Colonic mucosa (tissue), 4 donors: ENCODE data around the gene TMEM132C. TPM values are rescaled to one million over a fixed set of nuclear protein-coding genes. Genes with fewer than 3 reads are reported as not detected.

Source experiments
- DNase-seq: peaks from one replicate; pipeline ENCODE4 v3.0.0-alpha.2; 2020
- H3K27ac ChIP-seq: fragments of 200-600 bp; one replicate; pipeline ENCODE4 v1.8.0; 2021
- H3K27me3 ChIP-seq: fragments of 200-600 bp; one replicate; pipeline ENCODE4 v1.8.0; 2021
- H3K36me3 ChIP-seq: fragments of 200-600 bp; one replicate; pipeline ENCODE4 v1.8.0; 2021
- H3K4me1 ChIP-seq: fragments of 200-600 bp; one replicate; pipeline ENCODE4 v1.8.0; 2021; ENCODE audit warnings: mild to moderate bottlenecking
- H3K4me3 ChIP-seq: fragments of 200-600 bp; one replicate; pipeline ENCODE4 v1.8.0; 2021
- H3K9ac ChIP-seq, 2 donors: one replicate each; pipeline ENCODE4 v1.7.0; 2013; ENCODE audit warnings: control low read depth in 2 of 2, low read depth in 2 of 2, low read length in 2 of 2
- H3K9me3 ChIP-seq: fragments of 200-600 bp; one replicate; pipeline ENCODE4 v1.8.0; 2021
- intact Hi-C: fragments of 100-400 bp; cut with DNase I; formaldehyde crosslinking; loops from one replicate; pipeline ENCODE4 v1.14.1; 2022
- total RNA-seq, 2 donors: library from RNA; stranded (reverse); fragmentation: NEBNext Ultra II Directional in 1 of 2; extraction: Animal tissue kit (Norgen Biotek cat#: 25700) in 1 of 2; gene quantifications; one replicate each; pipeline ENCODE4 v1.2.1, GENCODE V29; 2021
- TF ChIP-seq, protein P1 (sequence below): fragments of 200-600 bp; IDR thresholded peaks from one replicate; pipeline ENCODE4 v1.8.0; 2022; ENCODE audit warnings: antibody characterized with exemption, mild to moderate bottlenecking
- donor health status: healthy.
- donor health status: DM: no; HTN: no; CAD: no.
- donor health status: DM: no; HTN: no; CAD: no.

TMEM132C gene
- total RNA-seq, 2 donors from 2014 or later: 0.25 to 0.42 TPM

DNA sequence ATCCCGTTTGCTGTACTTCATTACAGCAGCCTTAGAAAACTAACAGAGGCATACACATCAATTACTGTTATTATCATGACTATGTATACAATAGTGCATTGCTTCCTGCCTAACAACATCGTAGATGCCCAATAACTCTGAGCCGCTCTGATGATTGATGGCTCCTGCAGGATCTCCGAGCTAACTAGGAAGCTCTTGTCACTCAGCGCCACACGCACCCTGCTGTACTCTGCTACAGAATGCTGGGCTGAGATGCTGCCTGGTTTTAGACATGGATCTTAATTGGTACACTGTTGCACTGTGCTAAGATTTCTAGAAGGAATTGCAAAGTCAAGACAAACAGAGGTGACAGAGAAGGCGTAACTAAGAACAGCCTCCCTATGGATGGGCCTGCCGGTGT, 387.5 kb downstream of the TMEM132C start:
- TF ChIP-seq, protein P1, sequence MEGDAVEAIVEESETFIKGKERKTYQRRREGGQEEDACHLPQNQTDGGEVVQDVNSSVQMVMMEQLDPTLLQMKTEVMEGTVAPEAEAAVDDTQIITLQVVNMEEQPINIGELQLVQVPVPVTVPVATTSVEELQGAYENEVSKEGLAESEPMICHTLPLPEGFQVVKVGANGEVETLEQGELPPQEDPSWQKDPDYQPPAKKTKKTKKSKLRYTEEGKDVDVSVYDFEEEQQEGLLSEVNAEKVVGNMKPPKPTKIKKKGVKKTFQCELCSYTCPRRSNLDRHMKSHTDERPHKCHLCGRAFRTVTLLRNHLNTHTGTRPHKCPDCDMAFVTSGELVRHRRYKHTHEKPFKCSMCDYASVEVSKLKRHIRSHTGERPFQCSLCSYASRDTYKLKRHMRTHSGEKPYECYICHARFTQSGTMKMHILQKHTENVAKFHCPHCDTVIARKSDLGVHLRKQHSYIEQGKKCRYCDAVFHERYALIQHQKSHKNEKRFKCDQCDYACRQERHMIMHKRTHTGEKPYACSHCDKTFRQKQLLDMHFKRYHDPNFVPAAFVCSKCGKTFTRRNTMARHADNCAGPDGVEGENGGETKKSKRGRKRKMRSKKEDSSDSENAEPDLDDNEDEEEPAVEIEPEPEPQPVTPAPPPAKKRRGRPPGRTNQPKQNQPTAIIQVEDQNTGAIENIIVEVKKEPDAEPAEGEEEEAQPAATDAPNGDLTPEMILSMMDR: no peak
- Histone ChIP-seq H3K36me3 (no peaks in the 10 kb centered on the region), H3K4me1 (no peaks in the 10 kb centered on the region), H3K27me3 (no peaks in the 10 kb centered on the region), H3K9me3 (no peaks in the 10 kb centered on the region), H3K9ac (no peak overlapping the region), H3K4me3 (no peak overlapping the region), H3K27ac (no peak overlapping the region)
- DNase-seq: no peak
- intact Hi-C loops: no loop called here

DNA sequence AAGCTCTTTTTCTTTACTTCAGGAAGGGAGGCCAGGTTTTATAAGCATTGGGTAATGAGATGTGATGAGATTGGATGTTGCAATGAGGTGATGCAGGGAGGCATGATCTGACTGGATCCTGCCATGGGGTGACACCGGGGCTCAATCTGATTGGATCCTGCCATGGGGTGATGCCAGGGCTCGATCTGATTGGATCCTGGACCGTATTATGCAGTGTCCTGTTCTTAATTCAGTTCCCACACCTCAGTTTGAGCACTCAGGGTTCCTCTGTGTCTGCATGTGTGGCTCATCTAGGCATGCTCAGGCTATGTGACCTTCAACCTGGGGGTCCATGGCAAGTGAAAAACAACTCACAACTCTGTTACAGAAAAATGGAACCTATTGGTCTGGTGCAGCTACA, 390.4 kb downstream of the TMEM132C start:
- TF ChIP-seq, protein P1: no peak
- no peaks in the 10 kb centered on the region for H3K4me1 ChIP-seq
- H3K36me3 ChIP-seq: no peaks in the 10 kb centered on the region
- intact Hi-C loops: no loop called here
- H3K9me3 ChIP-seq: no peaks in the 10 kb centered on the region
- H3K9ac ChIP-seq: no peak overlapping the region
- no peak overlapping the region for H3K4me3 ChIP-seq
- DNase-seq: no peak
- H3K27ac ChIP-seq: no peak overlapping the region
- H3K27me3 ChIP-seq: no peaks in the 10 kb centered on the region

DNA sequence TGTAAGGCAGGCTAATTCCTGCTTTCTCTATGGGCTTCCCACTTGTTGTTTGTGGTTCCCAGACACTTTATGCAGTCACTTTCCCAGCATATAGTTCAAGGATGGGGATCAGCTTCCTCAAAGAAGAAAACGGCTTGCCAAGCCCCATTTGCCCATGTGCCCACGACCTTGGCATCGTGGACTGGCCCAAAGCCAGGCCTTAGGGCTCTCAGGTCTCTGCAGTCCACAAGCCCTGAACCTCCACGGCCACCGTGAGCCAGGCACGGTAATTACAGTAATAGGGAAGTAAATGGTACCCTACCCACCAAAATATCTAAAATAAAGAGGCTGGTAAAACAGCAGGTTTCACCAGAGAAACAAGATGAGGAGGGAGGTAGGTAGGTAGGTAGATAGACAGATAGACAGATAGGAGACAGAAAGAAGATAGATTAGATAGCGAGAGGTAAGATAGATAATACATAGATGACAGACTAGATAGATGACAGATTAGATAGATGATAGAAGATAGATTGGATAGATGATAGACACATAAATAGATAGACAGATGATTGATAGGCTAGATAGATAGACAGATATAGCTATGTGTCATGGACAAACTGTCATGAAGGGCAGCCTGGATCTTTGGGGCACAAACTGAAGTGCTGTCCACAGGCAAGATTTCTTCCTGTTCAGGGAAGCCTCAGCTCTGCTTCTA, 393.7 kb downstream of the TMEM132C start:
- no peak overlapping the region for H3K27ac ChIP-seq
- TF ChIP-seq, protein P1: no peak
- no peaks in the 10 kb centered on the region for H3K27me3 ChIP-seq
- H3K9ac ChIP-seq: no peak overlapping the region
- H3K4me3 ChIP-seq: no peak overlapping the region
- intact Hi-C loops: no loop called here
- no peaks in the 10 kb centered on the region for H3K36me3 ChIP-seq
- no peaks in the 10 kb centered on the region for H3K4me1 ChIP-seq
- no peaks in the 10 kb centered on the region for H3K9me3 ChIP-seq
- no peak for DNase-seq

DNA sequence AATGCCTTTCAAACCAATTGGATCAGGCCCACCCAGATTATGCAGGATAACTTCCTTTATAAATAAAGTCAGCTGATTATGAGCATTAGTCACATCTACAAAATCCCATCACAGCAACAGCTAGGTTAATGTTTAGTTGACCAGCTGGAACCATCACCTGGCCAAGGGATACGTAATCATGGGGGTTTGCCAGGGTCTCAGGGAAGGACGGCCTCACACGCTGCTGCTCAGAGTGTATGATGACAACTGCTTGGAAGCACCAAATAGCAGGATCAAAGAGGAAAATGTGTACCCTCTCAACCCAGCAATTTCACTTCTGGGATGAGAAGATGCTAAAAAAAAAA, 394.2 kb downstream of the TMEM132C start:
- TF ChIP-seq, protein P1: no peak
- no peaks in the 10 kb centered on the region for H3K36me3 ChIP-seq
- H3K9me3 ChIP-seq: no peaks in the 10 kb centered on the region
- no peak overlapping the region for H3K9ac ChIP-seq
- no peak for DNase-seq
- no peaks in the 10 kb centered on the region for H3K4me1 ChIP-seq
- no peak overlapping the region for H3K27ac ChIP-seq
- intact Hi-C loops: no loop called here
- H3K4me3 ChIP-seq: no peak overlapping the region
- no peaks in the 10 kb centered on the region for H3K27me3 ChIP-seq

DNA sequence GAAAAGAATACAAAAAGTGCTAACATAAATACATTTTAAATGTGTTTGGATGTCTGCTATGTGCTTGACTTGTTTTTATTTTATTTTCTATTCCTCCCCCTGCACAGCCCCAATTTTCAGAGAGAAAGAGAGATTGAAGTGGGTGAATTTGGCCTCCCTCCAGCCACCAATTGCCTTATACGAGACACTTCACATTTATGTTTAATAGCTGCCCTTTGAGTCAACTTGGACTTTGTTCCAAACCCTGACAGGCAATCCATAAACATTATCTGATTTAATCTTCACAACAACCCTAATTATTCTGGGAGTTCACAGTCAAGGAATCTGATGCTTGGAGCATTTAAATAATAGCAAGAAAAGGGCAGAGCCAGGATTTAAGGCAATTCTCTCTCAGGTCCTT, 395.1 kb downstream of the TMEM132C start:
- Histone ChIP-seq H3K36me3 (no peaks in the 10 kb centered on the region), H3K9ac (no peak overlapping the region), H3K4me1 (no peaks in the 10 kb centered on the region), H3K27me3 (no peaks in the 10 kb centered on the region), H3K27ac (no peak overlapping the region), H3K9me3 (no peaks in the 10 kb centered on the region), H3K4me3 (no peak overlapping the region)
- intact Hi-C loops: no loop called here
- TF ChIP-seq, protein P1: no peak
- DNase-seq: no peak
